Stimulated activated CD8-positive, alpha-beta memory T cell treated with anti-CD3 and anti-CD28 coated beads, Interleukin-7, amount 100 ng/mL, for 48 hours (primary cell): Measurements from ENCODE around the gene PPM1A.
A peak's percentile ranks its signal among the peaks of the same experiment; 100 is the strongest.
"Not testable (repeated sequence)": the region's sequence is repeated elsewhere in the genome, so short reads cannot be mapped to it uniquely, and the experiment has no call there.

Experiments used
- DNase-seq, 2 donors: peaks; one replicate each; pipeline ENCODE4 v3.0.0-alpha.2; 2020; ENCODE audit warnings: low read depth in 1 of 2; ENCODE audit errors: extremely low read depth in 1 of 2

The PPM1A gene

DNA sequence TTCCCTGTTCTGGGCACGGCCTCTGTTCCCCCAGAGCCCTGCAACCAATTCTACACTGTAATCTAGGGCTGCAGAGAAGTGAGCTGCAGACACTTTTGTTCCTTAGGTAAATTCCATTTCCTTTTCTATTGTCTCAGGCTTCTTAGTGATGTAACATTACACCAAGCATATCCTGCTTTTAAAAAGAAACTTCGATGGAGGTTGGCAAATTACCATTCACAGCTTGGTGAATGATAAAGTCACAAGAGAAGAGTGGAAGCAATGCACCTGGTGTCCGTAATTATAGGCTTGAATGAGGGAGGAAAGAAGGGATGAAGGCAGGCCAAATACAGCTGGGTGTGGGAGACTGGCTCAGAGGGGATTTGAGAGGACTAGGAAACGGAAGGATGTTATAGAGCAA is 68.6 kb downstream of the PPM1A start:
- no peak for DNase-seq

GRCh38 chr14:60320860-60321259 is 71.8 kb downstream of the PPM1A start:
- DNase-seq = not testable (repeated sequence)

- no peak for DNase-seq
Measured at GRCh38 chr14:60323199-60323896, 74.3 kb downstream of the PPM1A start.

DNA sequence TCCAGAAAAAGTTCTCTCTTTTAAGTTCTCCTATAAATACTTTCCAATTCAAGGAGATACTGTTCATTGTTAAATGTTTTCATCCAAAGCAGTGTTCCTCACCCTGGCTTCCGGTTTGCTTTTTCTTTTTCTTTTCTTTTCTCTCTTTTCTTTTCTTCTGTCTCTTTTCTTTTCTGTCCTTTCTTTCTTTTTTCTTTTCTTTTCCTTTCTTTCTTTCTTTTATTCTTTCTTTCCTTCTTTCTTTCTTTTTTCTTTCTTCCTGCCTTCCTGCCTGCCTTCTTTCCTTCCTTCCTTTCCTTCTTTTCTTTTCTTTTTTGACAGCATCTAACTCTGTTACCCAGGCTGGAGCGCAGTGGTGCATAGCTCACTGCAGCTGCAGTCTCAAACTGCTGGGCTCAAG is 75.8 kb downstream of the PPM1A start:
- no peak for DNase-seq

DNA sequence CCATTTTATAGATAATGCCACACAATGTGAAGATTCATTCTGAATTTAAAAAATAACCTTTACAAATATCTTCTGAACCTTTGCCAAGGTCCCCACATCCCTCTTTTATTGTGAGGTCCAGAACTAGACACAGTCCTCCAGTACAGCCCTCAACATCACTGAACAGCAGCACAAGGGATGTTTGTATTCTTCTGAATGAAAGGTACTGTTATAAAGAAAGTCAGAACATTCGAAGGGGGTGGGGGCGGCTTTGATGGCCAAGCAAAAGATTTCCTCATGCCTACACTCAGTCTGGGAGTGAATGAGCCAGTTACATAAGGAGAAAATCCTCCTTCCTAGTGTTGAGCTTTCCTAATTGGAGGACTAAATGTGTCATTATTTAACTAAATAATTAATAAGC is 77.3 kb downstream of the PPM1A start:
- no peak for DNase-seq

- peak in 1 of 2 donors; percentile 24 for DNase-seq
Measured at GRCh38 chr14:60327447-60328331, 78.7 kb downstream of the PPM1A start.

- DNase-seq = no peak
Measured at GRCh38 chr14:60328583-60328982, 79.6 kb downstream of the PPM1A start.

GRCh38 chr14:60329274-60329673 is 80.3 kb downstream of the PPM1A start:
- DNase-seq = no peak

- peak; percentile 30 to 72 for DNase-seq
Measured at GRCh38 chr14:60331201-60332045, 82.4 kb downstream of the PPM1A start.

DNA sequence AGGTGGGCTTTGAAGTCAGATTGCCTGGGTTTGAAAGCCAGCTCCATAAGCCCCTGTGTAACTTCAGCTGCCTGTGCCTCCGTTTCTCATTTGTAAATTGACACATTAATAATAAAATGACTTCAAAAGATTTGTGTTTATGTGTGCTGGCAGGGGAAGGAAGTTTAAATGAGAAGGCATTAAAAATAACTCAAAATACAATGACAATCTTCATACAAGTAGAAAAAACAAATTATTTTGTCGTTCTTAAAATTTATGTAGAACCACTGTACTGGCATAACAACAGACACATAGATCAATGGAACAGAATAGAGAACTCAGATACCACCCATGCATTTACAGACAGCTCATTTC is 83.0 kb downstream of the PPM1A start:
- no peak for DNase-seq

DNA sequence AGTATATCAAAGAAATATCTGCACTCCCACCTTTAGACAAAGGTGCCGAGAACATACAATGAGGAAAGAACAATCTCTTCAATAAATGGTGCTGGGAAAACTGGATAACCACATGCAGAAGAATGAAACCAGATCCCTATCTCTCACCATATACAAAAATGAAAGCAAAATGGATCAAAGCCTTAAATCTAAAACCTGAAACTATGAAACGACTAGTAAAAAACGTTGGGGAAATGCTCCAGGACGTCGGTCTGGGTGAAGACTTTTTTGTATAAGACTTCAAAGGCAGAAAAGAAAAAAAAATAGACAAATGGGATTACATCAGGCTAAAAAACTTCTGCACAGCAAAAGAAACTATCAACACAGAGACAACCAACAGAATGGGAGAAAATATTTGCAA is 83.8 kb downstream of the PPM1A start:
- no peak for DNase-seq

DNA sequence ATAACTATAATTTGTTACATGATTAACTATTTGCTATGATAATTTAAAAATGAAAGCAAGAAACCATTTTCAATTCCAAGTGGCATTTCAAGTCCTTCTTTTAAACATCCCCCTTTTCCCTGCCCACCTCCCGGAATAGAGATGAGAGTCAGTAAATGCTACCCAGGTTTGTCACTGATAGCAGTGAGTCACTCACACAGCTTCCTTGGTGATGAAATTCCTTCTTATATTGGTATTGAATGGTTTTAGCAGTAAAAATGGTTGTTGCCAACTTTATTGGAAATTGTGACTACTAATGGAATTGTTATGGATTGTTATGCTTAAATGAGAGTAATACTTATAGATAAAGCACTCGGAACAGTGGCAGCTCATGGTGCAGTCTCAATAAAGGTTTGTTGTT is 90.5 kb downstream of the PPM1A start:
- no peak for DNase-seq

- DNase-seq = no peak
Measured at GRCh38 chr14:60343571-60344071, 94.6 kb downstream of the PPM1A start.

DNA sequence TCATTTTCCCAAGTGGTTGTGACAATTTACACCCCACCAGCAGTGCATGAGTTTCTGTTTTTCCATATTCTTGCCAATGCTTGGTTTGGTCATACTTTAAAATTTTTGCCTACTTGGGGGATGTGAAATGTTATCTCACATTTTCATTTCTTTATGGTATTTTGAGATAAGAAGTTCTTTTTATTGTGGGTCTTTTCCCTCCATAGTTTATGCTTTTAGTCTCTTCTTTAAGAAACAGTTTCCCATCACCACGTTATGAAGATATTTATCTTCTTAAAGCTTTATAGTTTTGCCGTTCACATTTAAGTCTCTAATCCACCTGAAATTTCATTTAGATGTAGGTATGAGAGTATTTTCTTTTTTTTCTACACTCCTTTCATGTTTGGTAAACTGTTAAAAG is 95.7 kb downstream of the PPM1A start:
- DNase-seq = no peak

DNA sequence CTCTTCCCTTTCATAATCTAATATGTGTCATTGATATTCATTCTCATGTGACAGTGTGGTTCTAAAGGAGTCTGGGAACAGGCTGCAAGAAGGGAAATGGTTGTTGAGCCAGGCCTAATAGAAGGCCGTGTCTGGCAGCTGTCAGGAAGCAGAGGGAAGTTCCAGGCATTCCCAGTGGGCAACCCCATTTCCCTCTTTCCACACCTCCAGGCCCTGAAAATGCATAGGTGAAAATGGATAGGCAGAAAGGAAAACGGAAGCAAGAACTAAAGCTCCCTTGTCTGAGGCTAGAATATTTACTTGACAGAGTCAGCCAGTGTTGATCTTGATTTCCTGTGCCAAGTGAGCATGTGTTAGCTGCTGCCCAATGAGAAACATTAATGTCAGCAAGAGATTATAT is 97.7 kb downstream of the PPM1A start:
- no peak for DNase-seq

- no peak for DNase-seq
Measured at GRCh38 chr14:60348211-60348610, 99.2 kb downstream of the PPM1A start.
